Fibroblast of pulmonary artery (primary cell): ENCODE results near the gene CEP57L1.

Experiments
- DNase-seq: peaks from one replicate; pipeline ENCODE4 v3.0.0-alpha.2; 2010; ENCODE audit warnings: low read depth
- H3K4me3 ChIP-seq: replicated peaks from 2 replicates; pipeline ENCODE4 v1.5.1; 2011; ENCODE audit warnings: low read depth, mild to moderate bottlenecking, control low read depth, low read length, moderate library complexity
- TF ChIP-seq, protein P1 (sequence below): IDR thresholded peaks from 2 replicates; pipeline ENCODE4 v1.5.1; 2011; ENCODE audit warnings: mild to moderate bottlenecking, control low read depth, low read length, inconsistent platforms; ENCODE audit errors: missing control alignments

CEP57L1 gene

DNA sequence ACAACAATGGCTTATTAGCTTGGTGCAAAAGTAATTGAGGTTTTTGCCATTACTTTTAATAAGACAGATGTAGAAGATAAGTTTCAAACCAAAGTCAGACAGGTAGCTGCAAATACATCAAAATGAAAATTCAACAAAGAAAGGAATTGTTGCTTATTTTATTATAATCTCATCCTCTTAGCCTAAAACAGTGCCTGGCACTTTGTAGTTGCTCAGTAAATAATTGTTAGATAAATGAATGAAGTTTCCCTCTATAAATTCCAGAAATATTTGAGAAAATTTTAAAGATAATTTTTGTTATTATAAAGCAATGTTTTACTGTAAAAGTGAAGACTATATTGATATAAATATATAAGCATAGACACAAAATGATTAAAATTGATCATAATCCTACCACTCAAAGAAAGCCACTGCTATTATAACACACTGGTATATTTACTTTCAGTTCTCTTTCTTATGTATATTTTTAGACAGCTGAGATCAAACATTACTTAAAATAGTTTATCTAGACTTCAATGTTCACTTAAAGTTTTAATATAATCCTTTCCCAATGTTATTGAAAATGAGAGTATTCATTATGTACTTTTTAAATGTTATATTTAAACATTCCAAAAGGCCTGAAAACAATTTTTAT is 43.2 kb upstream of the CEP57L1 start:
- no peak overlapping the region for H3K4me3 ChIP-seq
- no peak for DNase-seq
- TF ChIP-seq, protein P1, sequence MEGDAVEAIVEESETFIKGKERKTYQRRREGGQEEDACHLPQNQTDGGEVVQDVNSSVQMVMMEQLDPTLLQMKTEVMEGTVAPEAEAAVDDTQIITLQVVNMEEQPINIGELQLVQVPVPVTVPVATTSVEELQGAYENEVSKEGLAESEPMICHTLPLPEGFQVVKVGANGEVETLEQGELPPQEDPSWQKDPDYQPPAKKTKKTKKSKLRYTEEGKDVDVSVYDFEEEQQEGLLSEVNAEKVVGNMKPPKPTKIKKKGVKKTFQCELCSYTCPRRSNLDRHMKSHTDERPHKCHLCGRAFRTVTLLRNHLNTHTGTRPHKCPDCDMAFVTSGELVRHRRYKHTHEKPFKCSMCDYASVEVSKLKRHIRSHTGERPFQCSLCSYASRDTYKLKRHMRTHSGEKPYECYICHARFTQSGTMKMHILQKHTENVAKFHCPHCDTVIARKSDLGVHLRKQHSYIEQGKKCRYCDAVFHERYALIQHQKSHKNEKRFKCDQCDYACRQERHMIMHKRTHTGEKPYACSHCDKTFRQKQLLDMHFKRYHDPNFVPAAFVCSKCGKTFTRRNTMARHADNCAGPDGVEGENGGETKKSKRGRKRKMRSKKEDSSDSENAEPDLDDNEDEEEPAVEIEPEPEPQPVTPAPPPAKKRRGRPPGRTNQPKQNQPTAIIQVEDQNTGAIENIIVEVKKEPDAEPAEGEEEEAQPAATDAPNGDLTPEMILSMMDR, result no peak

DNA sequence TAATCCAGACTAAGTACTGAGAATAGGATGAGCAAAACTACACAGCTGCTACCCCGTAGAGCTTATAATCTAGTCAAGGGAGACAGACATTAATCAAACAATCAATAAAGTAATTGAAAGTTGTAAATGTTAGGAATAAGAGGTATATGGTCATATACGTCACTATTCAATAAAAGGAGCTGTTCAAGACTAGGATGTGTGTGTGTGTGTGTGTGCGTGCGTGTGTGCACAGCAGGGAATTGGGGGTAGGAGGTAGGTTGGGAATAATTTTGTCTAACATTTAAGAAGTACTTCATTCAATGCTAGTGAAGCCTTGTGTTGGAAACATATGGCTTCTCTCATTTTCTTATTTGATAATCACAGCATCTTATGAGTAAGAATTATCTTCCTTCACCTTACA is 42.5 kb upstream of the CEP57L1 start:
- no peak overlapping the region for H3K4me3 ChIP-seq
- DNase-seq, result no peak
- TF ChIP-seq, protein P1, result no peak

GRCh38 chr6:109053336-109053735 is 42.0 kb upstream of the CEP57L1 start:
- TF ChIP-seq, protein P1, result no peak
- no peak overlapping the region for H3K4me3 ChIP-seq
- DNase-seq, result no peak

- TF ChIP-seq, protein P1, result no peak
- H3K4me3 ChIP-seq, result no peak overlapping the region
These were observed 39.5 kb upstream of the CEP57L1 start for GRCh38 chr6:109055771-109056235.

DNA sequence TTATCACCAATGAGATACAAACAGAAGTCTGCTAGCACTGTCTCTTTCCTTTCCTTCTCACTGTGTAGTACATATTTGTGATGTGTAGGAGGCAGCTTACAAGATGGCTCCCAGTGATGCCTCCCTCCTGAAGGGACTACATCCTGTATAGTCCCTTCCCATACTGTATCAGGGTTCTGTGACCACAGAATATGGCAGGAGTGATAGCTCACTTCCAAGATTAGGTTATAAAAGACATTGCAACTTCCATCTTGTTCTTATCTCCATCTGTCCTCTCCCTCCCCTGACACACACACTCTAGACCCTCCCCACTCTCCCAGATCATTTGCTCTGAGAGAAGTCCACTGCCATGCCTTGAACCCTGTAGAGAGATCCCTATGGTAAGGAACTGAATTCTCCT is 38.6 kb upstream of the CEP57L1 start:
- no peak overlapping the region for H3K4me3 ChIP-seq
- TF ChIP-seq, protein P1, result no peak
- no peak for DNase-seq

More at GRCh38 chr6:109055771-109056235, 39.5 kb upstream of the CEP57L1 start:
- DNase-seq, result peak; percentile 67

DNA sequence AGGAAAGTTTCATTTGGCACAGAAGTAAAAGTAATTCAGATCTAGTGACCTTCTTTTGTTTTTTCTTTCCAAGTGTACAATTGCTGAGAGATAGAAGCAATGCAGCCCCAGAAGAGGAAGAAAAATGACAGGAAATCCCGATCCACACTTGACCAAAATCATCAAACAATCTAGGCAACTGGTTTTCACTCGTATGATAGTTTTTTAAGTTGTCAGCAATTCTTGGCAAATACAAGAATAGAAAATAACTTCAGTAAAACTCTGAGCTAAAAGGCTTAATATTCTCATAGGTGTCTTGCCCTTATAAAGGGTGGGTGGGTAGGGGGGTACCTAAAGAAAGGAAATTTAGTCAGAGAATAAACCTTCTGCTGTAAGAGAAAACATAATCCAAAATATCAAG is 36.7 kb upstream of the CEP57L1 start:
- H3K4me3 ChIP-seq, result no peak overlapping the region
- no peak for DNase-seq
- TF ChIP-seq, protein P1, result no peak

GRCh38 chr6:109059153-109059552 is 36.2 kb upstream of the CEP57L1 start:
- TF ChIP-seq, protein P1, result no peak
- DNase-seq, result peak; percentile 73
- H3K4me3 ChIP-seq, result no peak overlapping the region
